Activated CD8-positive, alpha-beta T cell treated with anti-CD3 and anti-CD28 coated beads for 36 hours (primary cell): Measurements from ENCODE around the gene KDM2A. TPM values are rescaled to one million over a fixed set of nuclear protein-coding genes. Genes with fewer than 3 reads are reported as not detected.

ENCODE experiments used
- ATAC-seq: fragments of 200-7000 bp; cut with Tn5 transposase; one replicate; pipeline ENCODE4 v1.10.0; 2021; ENCODE audit warnings: mild to moderate bottlenecking, moderate library complexity
- CTCF ChIA-PET: fragments of 350-600 bp; sonication (Branson Sonifier 250); formaldehyde crosslinking; loops from one replicate; lab custom pipeline; 2021; ENCODE audit warnings: antibody characterized with exemption; lab: Charles Lee
- POLR2A ChIA-PET: fragments of 350-600 bp; sonication (Branson Sonifier 250); formaldehyde crosslinking; loops from one replicate; lab custom pipeline; 2021; ENCODE audit warnings: antibody characterized with exemption; lab: Charles Lee
- DNase-seq: peaks from one replicate; pipeline ENCODE4 v3.0.0-alpha.2; 2020
- H3K27ac Mint-ChIP-seq: one replicate; pipeline ENCODE4 v1.8.0; 2021; ENCODE audit warnings: mild to moderate bottlenecking, mixed read lengths
- H3K27me3 Mint-ChIP-seq: one replicate; pipeline ENCODE4 v1.8.0; 2021; ENCODE audit warnings: mixed read lengths
- H3K36me3 Mint-ChIP-seq: one replicate; pipeline ENCODE4 v1.8.0; 2021; ENCODE audit warnings: low read depth, mixed read lengths
- H3K4me1 Mint-ChIP-seq: one replicate; pipeline ENCODE4 v1.8.0; 2021; ENCODE audit warnings: low read depth, mixed read lengths
- H3K4me3 Mint-ChIP-seq: one replicate; pipeline ENCODE4 v1.8.0; 2021; ENCODE audit warnings: mild to moderate bottlenecking, moderate library complexity, mixed read lengths
- H3K9me3 Mint-ChIP-seq: one replicate; pipeline ENCODE4 v1.8.0; 2021; ENCODE audit warnings: mixed read lengths
- intact Hi-C: fragments of 100-400 bp; cut with micrococcal nuclease; formaldehyde crosslinking; loops from one replicate; pipeline ENCODE4 v1.10.0; 2022
- total RNA-seq, 2 experiments: library from RNA; stranded (reverse); gene quantifications; one replicate each; pipeline ENCODE4 v1.2.3, GENCODE V29; 2021
- TF ChIP-seq, protein P1 (sequence below): fragments of 200-600 bp; IDR thresholded peaks from one replicate; pipeline ENCODE4 v1.8.0; 2022; ENCODE audit warnings: antibody characterized with exemption, mild to moderate bottlenecking

The KDM2A gene
- total RNA-seq, 2 experiments from 2014 or later = 79.6 to 88.1 TPM

DNA sequence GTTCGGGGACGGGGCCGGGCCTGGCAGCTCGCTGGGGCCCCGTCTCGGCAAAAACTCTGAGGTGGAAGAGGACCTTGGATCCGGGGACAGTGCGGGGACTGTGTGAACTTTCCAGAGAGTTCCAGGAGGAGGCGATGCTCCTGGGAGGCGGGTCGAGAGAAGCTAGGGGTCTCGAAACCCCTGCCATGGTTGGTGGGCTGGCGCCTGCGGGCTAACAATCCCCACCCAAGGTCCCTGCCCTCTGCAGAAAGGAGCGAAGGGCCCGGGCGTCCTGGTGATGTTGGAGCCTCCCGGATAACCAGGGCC lies 142.5 kb downstream of the KDM2A start:
- Mint-ChIP-seq H3K27me3 (no peaks in the 10 kb centered on the region), H3K27ac (no peak overlapping the region), H3K36me3 (peaks cover 8% of the 10 kb centered on the region), H3K9me3 (no peaks in the 10 kb centered on the region), H3K4me1 (peaks cover 52% of the 10 kb centered on the region), H3K4me3 (peak overlapping the region; percentile 40)
- ChIA-PET CTCF (interaction anchor here (0.9 to 4.9 kb wide), 24 partner anchors 8 to 181 kb away, joined by 3 to 60 read pairs (median 8); partner anchors contain the start of genes ANKRD13D, POLD4, PPP1CA and SSH3), POLR2A (interaction anchor here (0.8 to 19.8 kb wide), 11 partner anchors 10 to 135 kb away, joined by 3 to 308 read pairs (median 9); partner anchors contain the start of gene ANKRD13D)
- ATAC-seq (no peak), DNase-seq (no peak)
- intact Hi-C loops = no loop called here
- TF ChIP-seq, protein P1, sequence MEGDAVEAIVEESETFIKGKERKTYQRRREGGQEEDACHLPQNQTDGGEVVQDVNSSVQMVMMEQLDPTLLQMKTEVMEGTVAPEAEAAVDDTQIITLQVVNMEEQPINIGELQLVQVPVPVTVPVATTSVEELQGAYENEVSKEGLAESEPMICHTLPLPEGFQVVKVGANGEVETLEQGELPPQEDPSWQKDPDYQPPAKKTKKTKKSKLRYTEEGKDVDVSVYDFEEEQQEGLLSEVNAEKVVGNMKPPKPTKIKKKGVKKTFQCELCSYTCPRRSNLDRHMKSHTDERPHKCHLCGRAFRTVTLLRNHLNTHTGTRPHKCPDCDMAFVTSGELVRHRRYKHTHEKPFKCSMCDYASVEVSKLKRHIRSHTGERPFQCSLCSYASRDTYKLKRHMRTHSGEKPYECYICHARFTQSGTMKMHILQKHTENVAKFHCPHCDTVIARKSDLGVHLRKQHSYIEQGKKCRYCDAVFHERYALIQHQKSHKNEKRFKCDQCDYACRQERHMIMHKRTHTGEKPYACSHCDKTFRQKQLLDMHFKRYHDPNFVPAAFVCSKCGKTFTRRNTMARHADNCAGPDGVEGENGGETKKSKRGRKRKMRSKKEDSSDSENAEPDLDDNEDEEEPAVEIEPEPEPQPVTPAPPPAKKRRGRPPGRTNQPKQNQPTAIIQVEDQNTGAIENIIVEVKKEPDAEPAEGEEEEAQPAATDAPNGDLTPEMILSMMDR = no peak

GRCh38 chr11:67261946-67262681 lies 143.1 kb downstream of the KDM2A start:
- no peak for DNase-seq
- Mint-ChIP-seq H3K27me3 (no peaks in the 10 kb centered on the region), H3K36me3 (peaks cover 4% of the 10 kb centered on the region), H3K4me1 (peaks cover 52% of the 10 kb centered on the region), H3K4me3 (peak overlapping the region; percentile 40), H3K9me3 (no peaks in the 10 kb centered on the region), H3K27ac (no peak overlapping the region)
- CTCF ChIA-PET = interaction anchor here (0.8 to 4.9 kb wide), 32 partner anchors 8 to 181 kb away, joined by 3 to 60 read pairs (median 5); partner anchors contain the start of genes ANKRD13D, POLD4, PPP1CA and SSH3
- ATAC-seq = no peak
- TF ChIP-seq, protein P1 = no peak
- POLR2A ChIA-PET = interaction anchor here (0.6 to 19.8 kb wide), 16 partner anchors 10 to 135 kb away, joined by 3 to 308 read pairs (median 4); partner anchors contain the start of gene ANKRD13D
- intact Hi-C loops = no loop called here

DNA sequence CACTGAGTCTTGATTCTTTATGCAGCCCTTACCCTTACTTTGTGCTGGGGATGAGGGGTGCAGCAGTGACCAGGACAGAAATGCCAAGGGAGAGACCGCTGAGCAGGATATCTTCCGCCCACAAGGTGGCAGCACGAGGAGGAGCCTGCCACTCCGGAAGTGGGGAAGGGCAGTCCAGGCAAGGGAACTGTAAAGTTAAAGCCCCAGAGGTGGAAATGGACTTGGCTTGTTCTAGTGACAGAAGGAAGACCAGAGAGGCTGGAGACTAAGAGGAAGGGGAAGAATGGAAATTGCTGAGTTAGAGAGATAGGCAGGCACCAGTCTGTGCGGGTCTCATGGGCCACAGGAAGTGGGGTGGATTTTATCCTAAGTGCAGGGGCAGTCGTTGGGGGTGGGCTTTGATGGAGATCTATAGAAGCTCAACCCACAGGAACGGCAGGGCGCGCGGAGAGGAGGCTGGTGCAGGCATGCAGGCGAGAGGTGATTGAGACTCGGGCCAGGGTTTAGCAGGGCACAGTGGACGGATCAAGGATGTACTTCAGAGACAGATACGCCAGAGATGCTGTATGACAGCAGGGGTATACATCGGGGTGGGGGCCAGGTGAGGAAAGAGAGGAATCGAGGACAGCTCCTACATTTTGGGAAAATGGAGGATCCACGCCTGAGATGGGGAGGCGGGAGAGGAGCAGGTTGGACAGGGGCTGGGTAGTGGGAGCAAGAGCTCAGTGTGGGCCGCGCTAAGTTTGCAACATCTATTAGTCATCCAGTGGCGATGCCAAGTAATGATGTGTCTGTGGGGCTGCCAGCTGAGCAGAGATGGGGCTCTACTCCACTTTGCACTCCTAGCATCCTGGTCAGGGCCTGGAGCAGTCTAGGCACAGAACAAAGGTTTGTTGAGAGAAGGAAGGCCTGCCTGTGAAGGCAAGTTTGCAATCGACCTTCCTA lies 143.9 kb downstream of the KDM2A start:
- ChIA-PET POLR2A (interaction anchor here (1.0 to 19.8 kb wide), 15 partner anchors 9 to 119 kb away, joined by 3 to 308 read pairs (median 4); partner anchors contain the start of gene ANKRD13D), CTCF (interaction anchor here (0.8 to 4.9 kb wide), 28 partner anchors 9 to 182 kb away, joined by 3 to 60 read pairs (median 6); partner anchors contain the start of genes ANKRD13D, POLD4 and SSH3)
- Mint-ChIP-seq H3K36me3 (peaks cover 10% of the 10 kb centered on the region), H3K4me3 (peak overlapping the region; percentile 26), H3K4me1 (peaks cover 52% of the 10 kb centered on the region), H3K9me3 (no peaks in the 10 kb centered on the region), H3K27me3 (no peaks in the 10 kb centered on the region), H3K27ac (peak overlapping the region; percentile 81)
- TF ChIP-seq, protein P1 = peak; percentile 83
- peak; percentile 50 for ATAC-seq
- intact Hi-C loops = no loop called here
- DNase-seq = peak; percentile 84

DNA sequence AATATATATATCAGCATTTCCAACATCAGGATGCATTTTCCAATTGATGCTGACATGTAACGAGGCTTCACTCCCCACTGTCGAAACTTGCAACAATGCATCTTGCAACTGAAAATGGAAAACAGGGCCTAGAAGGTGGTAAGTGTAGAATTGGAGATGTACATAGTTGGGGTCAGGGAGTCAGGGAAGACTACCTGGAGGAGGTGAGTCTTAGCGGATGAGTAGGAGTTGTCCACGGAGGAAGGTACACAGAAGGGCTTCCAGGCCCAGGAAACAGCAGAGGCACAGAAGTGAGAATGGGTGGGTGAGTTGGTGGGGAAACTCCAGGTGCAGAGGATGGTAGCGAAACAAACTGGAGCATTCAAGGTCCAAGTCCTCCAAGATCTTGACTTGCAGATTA lies 145.2 kb downstream of the KDM2A start:
- TF ChIP-seq, protein P1 = no peak
- peak overlapping the region; percentile 42 for H3K4me3 Mint-ChIP-seq
- H3K9me3 Mint-ChIP-seq = no peaks in the 10 kb centered on the region
- no peak for ATAC-seq
- H3K36me3 Mint-ChIP-seq = peaks cover 22% of the 10 kb centered on the region
- intact Hi-C loops = no loop called here
- H3K4me1 Mint-ChIP-seq = peaks cover 54% of the 10 kb centered on the region
- no peak for DNase-seq
- ChIA-PET CTCF (interaction anchor here (1.2 to 4.9 kb wide), 8 partner anchors 12 to 118 kb away, joined by 4 to 60 read pairs (median 22); partner anchors contain the start of genes ANKRD13D and POLD4), POLR2A (interaction anchor here (0.6 to 19.8 kb wide), 7 partner anchors 8 to 413 kb away, joined by 3 to 308 read pairs (median 5); partner anchors contain the start of gene ANKRD13D)
- H3K27me3 Mint-ChIP-seq = no peaks in the 10 kb centered on the region
- peak overlapping the region; percentile 61 for H3K27ac Mint-ChIP-seq
